ENCODE data around the gene NME3. TPM values are rescaled to one million over a fixed set of nuclear protein-coding genes. Genes with fewer than 3 reads are reported as not detected.
A peak's percentile ranks its signal among the peaks of the same experiment; 100 is the strongest.

Gene NME3
- total and polyA plus RNA-seq, 2 of the 13 experiments (the other 11 are each of a cell fraction or from before 2014, with no cell fraction given), result 10.4 to 15.9 TPM

DNA sequence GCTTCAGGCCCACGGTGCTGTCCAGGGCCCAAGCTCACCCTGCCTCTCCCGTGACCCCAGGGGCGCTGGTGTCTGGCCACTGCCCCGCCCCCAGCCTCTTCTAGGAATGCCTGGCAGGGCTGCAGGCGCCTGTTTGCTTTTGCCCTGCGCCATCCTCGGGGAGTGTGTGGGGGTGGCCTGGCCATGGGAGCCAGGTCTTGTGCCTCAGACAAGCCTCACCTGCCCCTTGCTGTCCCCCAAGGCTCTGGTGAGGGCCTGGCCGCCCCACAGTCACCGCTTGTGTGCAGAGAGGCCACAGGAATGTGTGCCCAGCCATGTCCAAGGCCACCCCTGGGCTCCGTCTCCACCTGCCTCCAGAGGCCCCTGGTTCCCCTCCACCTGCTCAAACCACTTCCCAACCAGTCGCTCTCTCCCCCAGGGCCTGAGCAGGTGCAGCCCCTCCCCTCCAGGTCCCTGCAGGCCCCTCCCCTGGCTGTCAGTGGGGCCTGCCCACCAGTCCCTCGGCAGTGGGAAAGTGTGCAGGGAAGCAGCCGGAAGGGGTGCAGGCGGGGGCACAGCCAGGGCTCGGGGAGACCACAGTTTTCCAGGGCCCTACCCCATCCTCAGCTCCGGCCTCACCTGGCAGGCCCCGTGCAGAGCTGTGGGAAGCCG is 23.0 kb upstream of the NME3 start (continued):
- TF ChIP-seq ZNF747 (CRISPR knock-in tag; IDR thresholded peaks at IDR 0.05; ENCODE audit: borderline replicate concordance), result no peak
- no peak for TF ChIP-seq ETV5 (CRISPR knock-in tag; IDR thresholded peaks at IDR 0.05; ENCODE audit: borderline replicate concordance)
- TF ChIP-seq PRMT3 (CRISPR knock-in tag; IDR thresholded peaks at IDR 0.05; ENCODE audit: borderline replicate concordance, low read depth), result no peak
- TF ChIP-seq ZNF660 (CRISPR knock-in tag; IDR thresholded peaks at IDR 0.05; ENCODE audit: borderline replicate concordance, low read depth), result no peak
- TF ChIP-seq KLF13 (CRISPR knock-in tag; IDR thresholded peaks at IDR 0.05), result no peak
- TF ChIP-seq SRSF9 (IDR thresholded peaks at IDR 0.05; ENCODE audit: borderline replicate concordance, insufficient read depth, low read depth, low read length, poor library complexity, severe bottlenecking), result no peak
- TF ChIP-seq ZC3H13 (CRISPR knock-in tag; IDR thresholded peaks at IDR 0.05), result no peak
- no peak for TF ChIP-seq ZNF761 (CRISPR knock-in tag; conservative IDR thresholded peaks at IDR 0.05)
- TF ChIP-seq CHD2 (IDR thresholded peaks at IDR 0.05; ENCODE audit: low read depth, low read length), result no peak
- no peak for TF ChIP-seq ZNF256 (CRISPR knock-in tag; conservative IDR thresholded peaks at IDR 0.05)
- TF ChIP-seq TEAD3 (CRISPR knock-in tag; optimal IDR thresholded peaks at IDR 0.05; ENCODE audit: borderline replicate concordance), result peak; percentile 94
- no peak for TF ChIP-seq ADNP (CRISPR knock-in tag; IDR thresholded peaks at IDR 0.05)
- TF ChIP-seq, protein P1, sequence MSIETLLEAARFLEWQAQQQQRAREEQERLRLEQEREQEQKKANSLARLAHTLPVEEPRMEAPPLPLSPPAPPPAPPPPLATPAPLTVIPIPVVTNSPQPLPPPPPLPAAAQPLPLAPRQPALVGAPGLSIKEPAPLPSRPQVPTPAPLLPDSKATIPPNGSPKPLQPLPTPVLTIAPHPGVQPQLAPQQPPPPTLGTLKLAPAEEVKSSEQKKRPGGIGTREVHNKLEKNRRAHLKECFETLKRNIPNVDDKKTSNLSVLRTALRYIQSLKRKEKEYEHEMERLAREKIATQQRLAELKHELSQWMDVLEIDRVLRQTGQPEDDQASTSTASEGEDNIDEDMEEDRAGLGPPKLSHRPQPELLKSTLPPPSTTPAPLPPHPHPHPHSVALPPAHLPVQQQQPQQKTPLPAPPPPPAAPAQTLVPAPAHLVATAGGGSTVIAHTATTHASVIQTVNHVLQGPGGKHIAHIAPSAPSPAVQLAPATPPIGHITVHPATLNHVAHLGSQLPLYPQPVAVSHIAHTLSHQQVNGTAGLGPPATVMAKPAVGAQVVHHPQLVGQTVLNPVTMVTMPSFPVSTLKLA (IDR thresholded peaks at IDR 0.05), result 0 out of 2 replicates have a peak, but pooled peaks have one; percentile 15
- no peak for TF ChIP-seq ZC3H4 (CRISPR knock-in tag; IDR thresholded peaks at IDR 0.05; ENCODE audit: borderline replicate concordance)
- 0 out of 2 replicates have a peak, but pooled peaks have one; percentile 22 for TF ChIP-seq ZNF230 (CRISPR knock-in tag; IDR thresholded peaks at IDR 0.05)
- no peak for TF ChIP-seq CBX1 (IDR thresholded peaks at IDR 0.05; ENCODE audit: low read depth)
- 0 out of 2 replicates have a peak, but pooled peaks have one; percentile 38 for TF ChIP-seq SP2 (CRISPR knock-in tag; IDR thresholded peaks at IDR 0.05)
- peak; percentile 53 for TF ChIP-seq ZFY (CRISPR knock-in tag; IDR thresholded peaks at IDR 0.05)
- peak; percentile 58; the same call in 1 of the 2 replicates for TF ChIP-seq DPF2 (CRISPR knock-in tag; IDR thresholded peaks at IDR 0.05; ENCODE audit: borderline replicate concordance, low read depth)
- no peak; the same call in 1 of the 2 replicates for TF ChIP-seq GATAD2A (CRISPR knock-in tag; IDR thresholded peaks at IDR 0.05)
- no peak; the same call in 1 of the 2 replicates for TF ChIP-seq SIX4 (CRISPR knock-in tag; IDR thresholded peaks at IDR 0.05)
- TF ChIP-seq THYN1 (CRISPR knock-in tag; IDR thresholded peaks at IDR 0.05; ENCODE audit: borderline replicate concordance, low read depth), result no peak
- peak; percentile 40; the same call in 1 of the 2 replicates for TF ChIP-seq ZNF788 (CRISPR knock-in tag; IDR thresholded peaks at IDR 0.05; ENCODE audit: borderline replicate concordance)
- peak; percentile 30; the same call in 1 of the 2 replicates for TF ChIP-seq BHLHE40 (IDR thresholded peaks at IDR 0.05; ENCODE audit: low read length)
- TF ChIP-seq ZNF292 (CRISPR knock-in tag; IDR thresholded peaks at IDR 0.05; ENCODE audit: borderline replicate concordance, low read depth), result no peak
- TF ChIP-seq THAP11 (CRISPR knock-in tag; IDR thresholded peaks at IDR 0.05), result peak; percentile 50; the same call in 1 of the 2 replicates
- peak; percentile 36 for TF ChIP-seq HNRNPLL (IDR thresholded peaks at IDR 0.05; ENCODE audit: low read depth, low read length, poor library complexity, severe bottlenecking)
- no peak for TF ChIP-seq ZBTB3 (CRISPR knock-in tag; IDR thresholded peaks at IDR 0.05; ENCODE audit: borderline replicate concordance, low read depth)
- no peak for TF ChIP-seq FOXK2 (IDR thresholded peaks at IDR 0.05)
- no peak for TF ChIP-seq ZMYM2 (CRISPR knock-in tag; IDR thresholded peaks at IDR 0.05)
- TF ChIP-seq MBD4 (IDR thresholded peaks at IDR 0.05; ENCODE audit: borderline replicate concordance, low read length), result no peak

All from HepG2 (cell line).